ENCODE measurements around the gene TTC33.

DNA sequence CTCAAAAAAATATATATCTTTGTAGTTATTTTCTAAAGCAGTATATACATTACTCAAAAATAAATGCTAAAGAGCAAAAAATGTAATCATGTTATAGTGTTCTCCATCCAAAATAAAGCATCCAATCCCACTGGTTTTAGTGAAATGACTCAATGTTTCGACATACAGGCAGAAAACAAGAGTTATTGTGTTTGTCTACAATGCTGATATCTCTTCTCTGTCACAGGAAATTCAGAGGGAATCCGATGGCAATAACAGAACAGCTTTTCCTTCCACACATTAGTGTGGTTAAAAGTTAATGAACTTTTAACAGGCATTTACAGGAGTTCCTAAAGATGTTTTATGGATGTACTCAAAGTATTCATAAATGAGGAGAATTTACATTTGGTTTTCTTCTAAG lies 12.0 kb downstream of the TTC33 start:
- no peak for TF ChIP-seq CTCF (IDR thresholded peaks at IDR 0.05)
- no peak for TF ChIP-seq POLR2AphosphoS5 (IDR thresholded peaks at IDR 0.05)
